Activated T-helper 1 cell treated with anti-CD3 and anti-CD28 coated beads, Interleukin-2, amount 50 U/mL, for 16 hours (primary cell): ENCODE results near the gene FHAD1.
A peak's percentile ranks its signal among the peaks of the same experiment; 100 is the strongest.
"Not testable (repeated sequence)": the region's sequence is repeated elsewhere in the genome, so short reads cannot be mapped to it uniquely, and the experiment has no call there.

Source experiments
- DNase-seq, 2 donors: peaks; one replicate each; pipeline ENCODE4 v3.0.0-alpha.2; 2020; ENCODE audit warnings: low read depth in 1 of 2, low spot score in 1 of 2

Gene FHAD1

GRCh38 chr1:15303935-15304334 lies 56.9 kb downstream of the FHAD1 start:
- DNase-seq = no peak

GRCh38 chr1:15304708-15305467 lies 57.9 kb downstream of the FHAD1 start:
- peak; percentile 58 to 61 for DNase-seq

- DNase-seq = no peak
These were observed 58.4 kb downstream of the FHAD1 start for GRCh38 chr1:15305468-15305770.

- DNase-seq = not testable (repeated sequence)
These were observed 59.3 kb downstream of the FHAD1 start for GRCh38 chr1:15306352-15306751.

- DNase-seq = no peak
These were observed 61.1 kb downstream of the FHAD1 start for GRCh38 chr1:15308135-15308534.

- DNase-seq = no peak
These were observed 61.6 kb downstream of the FHAD1 start for GRCh38 chr1:15308621-15309027.

GRCh38 chr1:15309687-15310086 lies 62.7 kb downstream of the FHAD1 start:
- no peak for DNase-seq

- no peak for DNase-seq
These were observed 63.5 kb downstream of the FHAD1 start for GRCh38 chr1:15310544-15310943.

GRCh38 chr1:15311122-15311822 lies 64.2 kb downstream of the FHAD1 start:
- no peak for DNase-seq

- DNase-seq = no peak
These were observed 64.9 kb downstream of the FHAD1 start for GRCh38 chr1:15311880-15312279.

GRCh38 chr1:15312626-15313411 lies 65.8 kb downstream of the FHAD1 start:
- DNase-seq = no peak

GRCh38 chr1:15314328-15315281 lies 67.6 kb downstream of the FHAD1 start:
- no peak for DNase-seq

- DNase-seq = no peak
These were observed 68.8 kb downstream of the FHAD1 start for GRCh38 chr1:15315815-15316214.

- no peak for DNase-seq
These were observed 69.5 kb downstream of the FHAD1 start for GRCh38 chr1:15316510-15316909.

- DNase-seq = no peak
These were observed 73.2 kb downstream of the FHAD1 start for GRCh38 chr1:15320267-15320666.

- no peak for DNase-seq
These were observed 74.6 kb downstream of the FHAD1 start for GRCh38 chr1:15321601-15322000.

GRCh38 chr1:15322648-15323350 lies 75.8 kb downstream of the FHAD1 start:
- no peak for DNase-seq

- peak; percentile 55 to 57 for DNase-seq
These were observed 76.4 kb downstream of the FHAD1 start for GRCh38 chr1:15323351-15323988.

GRCh38 chr1:15323989-15324868 lies 77.2 kb downstream of the FHAD1 start:
- DNase-seq = no peak
